ENCODE data around the gene SCYL1.
A peak's percentile ranks its signal among the peaks of the same experiment; 100 is the strongest.

- TF ChIP-seq, protein P1, sequence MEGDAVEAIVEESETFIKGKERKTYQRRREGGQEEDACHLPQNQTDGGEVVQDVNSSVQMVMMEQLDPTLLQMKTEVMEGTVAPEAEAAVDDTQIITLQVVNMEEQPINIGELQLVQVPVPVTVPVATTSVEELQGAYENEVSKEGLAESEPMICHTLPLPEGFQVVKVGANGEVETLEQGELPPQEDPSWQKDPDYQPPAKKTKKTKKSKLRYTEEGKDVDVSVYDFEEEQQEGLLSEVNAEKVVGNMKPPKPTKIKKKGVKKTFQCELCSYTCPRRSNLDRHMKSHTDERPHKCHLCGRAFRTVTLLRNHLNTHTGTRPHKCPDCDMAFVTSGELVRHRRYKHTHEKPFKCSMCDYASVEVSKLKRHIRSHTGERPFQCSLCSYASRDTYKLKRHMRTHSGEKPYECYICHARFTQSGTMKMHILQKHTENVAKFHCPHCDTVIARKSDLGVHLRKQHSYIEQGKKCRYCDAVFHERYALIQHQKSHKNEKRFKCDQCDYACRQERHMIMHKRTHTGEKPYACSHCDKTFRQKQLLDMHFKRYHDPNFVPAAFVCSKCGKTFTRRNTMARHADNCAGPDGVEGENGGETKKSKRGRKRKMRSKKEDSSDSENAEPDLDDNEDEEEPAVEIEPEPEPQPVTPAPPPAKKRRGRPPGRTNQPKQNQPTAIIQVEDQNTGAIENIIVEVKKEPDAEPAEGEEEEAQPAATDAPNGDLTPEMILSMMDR (conservative IDR thresholded peaks at IDR 0.05; ENCODE audit: low read length), result peak; percentile 90
- TF ChIP-seq EZH2phosphoT487 (IDR thresholded peaks at IDR 0.05; ENCODE audit: borderline replicate concordance, low read depth, low read length), result no peak
Measured at GRCh38 chr11:65540290-65541092, 15.6 kb downstream of the SCYL1 start.
